ENCODE measurements around the gene CAMSAP1.

Gene CAMSAP1

GRCh38 chr9:135923508-135923907 is 16.2 kb upstream of the CAMSAP1 start (continued):
- TF ChIP-seq ZNF560 (tag by site-specific recombination; IDR thresholded peaks at IDR 0.05; ENCODE audit: borderline replicate concordance) (no peak), ZNF501 (tag by site-specific recombination; IDR thresholded peaks at IDR 0.05) (no peak), BCL11A (tag by site-specific recombination; IDR thresholded peaks at IDR 0.05; ENCODE audit: low read depth) (no peak)

DNA sequence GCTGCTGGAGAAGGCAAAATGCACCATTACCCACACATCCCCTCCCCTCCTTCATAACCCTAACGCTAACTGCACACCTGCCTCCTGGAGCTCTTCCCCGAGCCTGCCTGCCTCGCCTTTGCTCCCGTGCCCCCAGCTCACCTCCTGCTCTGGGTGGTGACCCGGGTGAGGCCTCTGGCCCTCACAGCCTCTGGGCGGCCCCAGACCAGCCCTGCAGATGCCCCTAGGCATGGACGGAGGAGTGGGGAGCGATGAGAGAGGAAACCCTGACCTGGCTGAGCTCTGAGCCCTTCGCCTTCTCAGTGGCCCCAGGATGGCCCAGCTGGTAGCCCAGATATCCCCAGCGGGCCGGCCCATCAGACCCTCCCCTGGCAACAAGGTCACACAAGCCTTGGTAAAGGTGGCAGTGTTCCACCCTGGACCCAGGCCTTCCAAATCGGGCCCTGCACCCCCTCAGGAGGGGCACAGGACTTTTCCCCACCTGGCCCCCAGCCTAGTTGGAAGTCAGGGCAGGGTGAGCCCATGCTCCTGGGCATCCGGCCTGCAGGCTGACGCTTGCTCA is 14.5 kb upstream of the CAMSAP1 start:
- Histone ChIP-seq H3K4me1 (ENCODE audit: control insufficient read depth, insufficient read depth, low read length) (no peaks in the 10 kb centered on the region), H3K27ac (ENCODE audit: extremely low read depth, low read depth, low read length) (no peak overlapping the region), H3K4me3 (ENCODE audit: low read depth, low read length) (no peak overlapping the region), H3K9me3 (ENCODE audit: control insufficient read depth, insufficient read depth, low read depth, low read length) (no peaks in the 10 kb centered on the region; the same call in 1 of the 2 replicates), H3K36me3 (ENCODE audit: control insufficient read depth in 2 of 2, insufficient read depth in 1 of 2, low read length in 2 of 2) (peaks cover 0 to 3% of the 10 kb centered on the region in 2 experiments; a peak in 1 of 3 replicates)
- ChIA-PET POLR2A (interaction anchor here (1.3 kb wide), 1 partner anchor 14 kb away, joined by 7 read pairs; the partner anchor contains the start of gene CAMSAP1), CTCF (interaction anchor here (1.7 kb wide), 1 partner anchor 57 kb away, joined by 8 read pairs; no protein-coding TSS in a partner anchor)
- no peak for TF ChIP-seq ZNF660 (tag by site-specific recombination; IDR thresholded peaks at IDR 0.05)
- no peak for TF ChIP-seq ZNF837 (tag by site-specific recombination; IDR thresholded peaks at IDR 0.05)
- TF ChIP-seq ZFP3 (tag by site-specific recombination; IDR thresholded peaks at IDR 0.05; ENCODE audit: low read depth), result no peak
- TF ChIP-seq KLF1 (tag by site-specific recombination; IDR thresholded peaks at IDR 0.05), result no peak
- TF ChIP-seq ZNF404 (tag by site-specific recombination; IDR thresholded peaks at IDR 0.05), result no peak
- TF ChIP-seq ZSCAN30 (tag by site-specific recombination; IDR thresholded peaks at IDR 0.05), result no peak
- no peak for TF ChIP-seq OVOL3 (tag by site-specific recombination; IDR thresholded peaks at IDR 0.05)
- TF ChIP-seq ZNF664 (tag by site-specific recombination; IDR thresholded peaks at IDR 0.05), result no peak

DNA sequence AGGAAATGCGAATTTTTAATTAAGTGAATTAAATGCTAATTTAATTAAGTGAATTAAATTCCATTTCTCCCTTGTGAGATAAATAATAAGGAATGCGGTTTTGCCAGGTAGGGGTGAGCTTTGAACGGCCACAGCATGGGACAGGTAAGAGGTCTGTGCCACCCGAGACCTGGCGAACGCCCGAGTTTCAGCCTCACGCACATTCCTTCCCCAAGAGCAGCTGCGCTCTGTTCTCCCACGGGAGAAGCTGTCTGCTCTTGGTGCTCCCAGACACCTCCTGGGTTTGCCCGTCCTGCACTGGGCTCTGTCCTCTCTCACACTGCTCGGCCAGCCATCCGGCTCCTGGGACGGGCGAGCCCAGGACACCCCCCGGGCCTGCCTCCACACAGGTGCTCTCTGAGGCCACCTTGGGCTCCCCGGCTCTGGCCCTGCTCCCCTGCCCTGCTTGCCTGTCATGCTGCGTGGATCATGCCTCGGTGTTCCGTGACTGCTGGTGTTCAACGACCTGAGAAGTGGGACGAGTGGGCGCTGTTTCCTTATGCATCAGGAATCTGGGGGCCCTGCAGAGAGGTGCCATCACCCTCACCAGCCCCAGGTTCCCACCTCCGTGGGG is 13.7 kb upstream of the CAMSAP1 start:
- Histone ChIP-seq H3K9me3 (ENCODE audit: control insufficient read depth, insufficient read depth, low read depth, low read length) (no peaks in the 10 kb centered on the region; the same call in 1 of the 2 replicates), H3K36me3 (ENCODE audit: control insufficient read depth in 2 of 2, insufficient read depth in 1 of 2, low read length in 2 of 2) (peaks cover 0 to 5% of the 10 kb centered on the region in 2 experiments; a peak in 1 of 3 replicates), H3K4me3 (ENCODE audit: low read depth, low read length) (no peak overlapping the region), H3K27ac (ENCODE audit: extremely low read depth, low read depth, low read length) (no peak overlapping the region), H3K4me1 (ENCODE audit: control insufficient read depth, insufficient read depth, low read length) (no peaks in the 10 kb centered on the region)
- no peak for TF ChIP-seq ZNF184 (tag by site-specific recombination; IDR thresholded peaks at IDR 0.05)
- 0 out of 2 replicates have a peak, but pooled peaks have one; percentile 12 for TF ChIP-seq ZNF664 (tag by site-specific recombination; IDR thresholded peaks at IDR 0.05)
- POLR2A ChIA-PET, result interaction anchor here (1.3 kb wide), 1 partner anchor 14 kb away, joined by 7 read pairs; the partner anchor contains the start of gene CAMSAP1
- CTCF ChIA-PET, result interaction anchor here (0.6 to 1.7 kb wide), 3 partner anchors 17 to 219 kb away, joined by 3 to 8 read pairs (median 3); no protein-coding TSS in a partner anchor

DNA sequence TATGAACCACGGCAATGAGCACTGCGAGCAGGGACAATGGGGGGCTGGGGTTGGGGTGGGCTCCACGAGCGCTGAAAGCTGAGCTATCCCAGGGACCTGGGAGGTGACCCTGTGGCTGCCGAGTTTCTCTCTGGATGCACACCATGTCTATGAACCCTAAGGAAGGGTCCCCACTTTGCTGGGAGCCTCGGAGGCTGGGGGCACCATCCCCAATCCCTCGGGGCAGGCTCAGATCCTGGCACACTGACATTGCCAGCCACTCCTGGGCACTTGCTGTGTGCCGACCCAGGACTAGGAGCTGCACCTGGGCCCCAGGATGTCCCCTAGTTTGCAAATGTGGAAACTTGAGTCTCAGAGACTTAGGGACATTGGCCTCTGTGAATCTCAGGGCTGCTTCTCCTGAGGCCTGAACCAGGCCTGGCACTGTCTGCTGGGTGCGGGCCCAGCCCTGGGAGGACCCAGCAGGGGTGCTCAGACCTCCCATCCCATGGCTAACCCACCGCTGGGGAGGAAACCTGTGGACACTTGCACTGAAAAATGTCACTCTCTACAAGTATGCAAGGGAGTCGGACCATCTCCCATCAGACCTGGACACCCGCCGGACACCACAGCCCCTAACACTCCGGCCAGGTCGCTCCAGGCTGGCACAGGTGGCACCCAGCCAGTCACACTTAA is 13.0 kb upstream of the CAMSAP1 start:
- CTCF ChIA-PET, result interaction anchor here (0.6 to 1.7 kb wide), 4 partner anchors 18 to 220 kb away, joined by 3 to 8 read pairs (median 3); no protein-coding TSS in a partner anchor
- Histone ChIP-seq H3K27ac (ENCODE audit: extremely low read depth, low read depth, low read length) (no peak overlapping the region), H3K36me3 (ENCODE audit: control insufficient read depth in 2 of 2, insufficient read depth in 1 of 2, low read length in 2 of 2) (peaks cover 5 to 12% of the 10 kb centered on the region in 2 experiments; a peak in 2 of 3 replicates), H3K4me3 (ENCODE audit: low read depth, low read length) (no peak overlapping the region), H3K4me1 (ENCODE audit: control insufficient read depth, insufficient read depth, low read length) (no peaks in the 10 kb centered on the region), H3K9me3 (ENCODE audit: control insufficient read depth, insufficient read depth, low read depth, low read length) (no peaks in the 10 kb centered on the region; the same call in 1 of the 2 replicates)
- POLR2A ChIA-PET, result interaction anchor here (1.3 to 2.2 kb wide), 2 partner anchors 13 kb away, joined by 6 to 7 read pairs; partner anchors contain the start of gene CAMSAP1
- TF ChIP-seq PRDM2 (tag by site-specific recombination; IDR thresholded peaks at IDR 0.05; ENCODE audit: borderline replicate concordance) (no peak), ZNF16 (tag by site-specific recombination; IDR thresholded peaks at IDR 0.05; ENCODE audit: low read depth) (no peak), ZNF211 (tag by site-specific recombination; IDR thresholded peaks at IDR 0.05; ENCODE audit: low read depth) (no peak), ZNF37A (tag by site-specific recombination; IDR thresholded peaks at IDR 0.05) (no peak), ZBTB6 (tag by site-specific recombination; IDR thresholded peaks at IDR 0.05) (no peak), ZNF626 (tag by site-specific recombination; IDR thresholded peaks at IDR 0.05) (no peak)
- TF ChIP-seq, protein P1, sequence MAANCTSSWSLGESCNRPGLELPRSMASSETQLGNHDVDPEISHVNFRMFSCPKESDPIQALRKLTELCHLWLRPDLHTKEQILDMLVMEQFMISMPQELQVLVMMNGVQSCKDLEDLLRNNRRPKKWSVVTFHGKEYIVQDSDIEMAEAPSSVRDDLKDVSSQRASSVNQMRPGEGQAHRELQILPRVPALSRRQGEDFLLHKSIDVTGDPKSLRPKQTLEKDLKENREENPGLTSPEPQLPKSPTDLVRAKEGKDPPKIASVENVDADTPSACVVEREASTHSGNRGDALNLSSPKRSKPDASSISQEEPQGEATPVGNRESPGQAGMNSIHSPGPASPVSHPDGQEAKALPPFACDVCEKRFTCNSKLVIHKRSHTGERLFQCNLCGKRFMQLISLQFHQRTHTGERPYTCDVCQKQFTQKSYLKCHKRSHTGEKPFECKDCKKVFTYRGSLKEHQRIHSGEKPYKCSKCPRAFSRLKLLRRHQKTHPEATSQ (tag by site-specific recombination; IDR thresholded peaks at IDR 0.05), result no peak
